ENCODE results near the gene CFB. TPM values are rescaled to one million over a fixed set of nuclear protein-coding genes. Genes with fewer than 3 reads are reported as not detected.

Gene CFB
- 1.9 TPM for total RNA-seq

DNA sequence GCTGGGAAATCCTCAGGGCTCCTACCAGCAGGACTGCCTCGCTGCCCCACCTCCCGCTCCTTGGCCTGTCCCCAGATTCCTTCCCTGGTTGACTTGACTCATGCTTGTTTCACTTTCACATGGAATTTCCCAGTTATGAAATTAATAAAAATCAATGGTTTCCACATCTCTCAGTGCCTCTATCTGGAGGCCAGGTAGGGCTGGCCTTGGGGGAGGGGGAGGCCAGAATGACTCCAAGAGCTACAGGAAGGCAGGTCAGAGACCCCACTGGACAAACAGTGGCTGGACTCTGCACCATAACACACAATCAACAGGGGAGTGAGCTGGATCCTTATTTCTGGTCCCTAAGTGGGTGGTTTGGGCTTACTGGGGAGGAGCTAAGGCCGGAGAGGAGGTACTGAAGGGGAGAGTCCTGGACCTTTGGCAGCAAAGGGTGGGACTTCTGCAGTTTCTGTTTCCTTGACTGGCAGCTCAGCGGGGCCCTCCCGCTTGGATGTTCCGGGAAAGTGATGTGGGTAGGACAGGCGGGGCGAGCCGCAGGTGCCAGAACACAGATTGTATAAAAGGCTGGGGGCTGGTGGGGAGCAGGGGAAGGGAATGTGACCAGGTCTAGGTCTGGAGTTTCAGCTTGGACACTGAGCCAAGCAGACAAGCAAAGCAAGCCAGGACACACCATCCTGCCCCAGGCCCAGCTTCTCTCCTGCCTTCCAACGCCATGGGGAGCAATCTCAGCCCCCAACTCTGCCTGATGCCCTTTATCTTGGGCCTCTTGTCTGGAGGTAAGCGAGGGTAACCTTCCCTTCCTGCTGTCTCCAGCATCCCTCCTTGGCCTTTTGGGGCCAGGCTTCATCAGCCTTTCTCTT lies at the start of gene CFB:
TSS of gene CFB (plus strand) at position 589 of the 863 bp plus-strand sequence. CDS start at position 716, 127 bp downstream.

DNA sequence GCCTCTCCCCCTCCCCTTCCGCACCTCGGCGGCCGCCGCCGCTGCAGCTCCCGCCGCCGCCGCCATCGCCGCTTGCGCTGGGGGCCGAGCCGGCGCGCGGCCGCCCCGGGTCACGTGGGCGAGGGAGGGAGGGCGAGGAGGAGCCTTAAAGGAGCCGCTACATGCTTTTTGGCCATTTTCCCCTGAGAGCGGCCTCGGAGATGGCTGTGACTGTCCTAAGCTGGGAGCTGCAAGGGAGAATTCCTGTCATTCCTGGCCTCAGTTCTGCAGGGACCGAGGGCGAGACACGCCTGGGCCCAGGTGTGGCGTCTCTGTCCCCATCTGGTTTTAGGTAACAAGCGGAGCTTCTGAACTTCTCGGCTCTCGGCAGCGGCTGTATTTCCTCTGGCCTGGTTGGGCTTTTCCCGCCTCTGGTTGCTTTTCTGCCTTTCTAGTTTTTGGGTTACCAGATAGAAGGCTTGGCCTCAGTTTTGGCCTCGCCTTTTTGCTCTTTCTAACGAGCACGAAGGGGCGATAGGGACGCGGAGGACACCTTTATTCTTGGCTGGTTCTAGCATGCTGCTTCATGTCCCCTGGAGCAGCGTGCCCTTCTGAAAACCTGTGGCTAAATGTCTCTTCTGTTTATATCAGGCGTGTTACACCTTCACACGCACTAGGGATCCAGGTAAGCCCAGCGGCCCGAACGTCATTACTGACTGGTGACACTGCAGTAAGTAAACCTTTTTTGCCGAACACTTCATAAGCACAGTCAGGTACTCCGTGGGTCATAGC lies 48.1 kb upstream of the CFB start, which contains the start of gene EHMT2:
TSS of gene EHMT2 (minus strand) at position 87 of the 771 bp plus-strand sequence. CDS start at position 66, 21 bp downstream.

DNA sequence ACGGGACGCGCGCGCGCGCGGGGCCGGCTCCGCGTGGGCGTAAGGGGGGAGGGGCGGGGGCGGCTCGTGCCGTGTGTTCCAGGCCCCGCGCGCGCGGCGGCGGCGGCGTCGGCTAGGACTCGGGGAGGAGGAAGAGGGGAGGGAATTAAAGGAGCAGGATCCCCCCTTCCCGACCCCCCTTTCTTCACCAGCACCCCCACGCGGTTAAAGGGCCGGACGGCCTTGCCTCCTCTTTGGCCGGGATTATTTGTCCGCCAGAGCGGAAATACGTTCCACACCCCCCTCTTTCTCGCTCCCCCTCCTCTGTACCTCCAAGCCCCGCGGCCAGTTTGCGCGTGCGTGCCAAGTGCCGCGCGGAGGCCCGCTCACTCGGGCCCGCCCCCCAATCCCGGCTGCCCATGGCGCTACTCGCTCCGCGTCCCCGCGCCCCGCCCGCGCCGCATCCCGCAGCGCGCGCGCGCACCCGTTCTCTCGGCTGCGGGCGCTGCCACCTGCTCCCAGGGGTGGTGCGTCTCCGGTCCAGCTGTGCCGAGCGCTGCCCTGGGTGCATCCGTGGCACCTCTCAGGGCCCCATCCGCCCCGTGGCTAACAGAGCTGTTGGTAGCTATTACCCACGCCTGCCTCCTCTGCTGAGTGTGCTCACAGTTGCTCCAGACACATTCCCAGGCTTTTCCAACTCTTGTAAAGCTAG lies 43.8 kb upstream of the CFB start, which contains the start of gene ZBTB12:
TSS of gene ZBTB12 (minus strand) at position 134 of the 691 bp plus-strand sequence. CDS start 781 bp downstream, outside the sequence.

DNA sequence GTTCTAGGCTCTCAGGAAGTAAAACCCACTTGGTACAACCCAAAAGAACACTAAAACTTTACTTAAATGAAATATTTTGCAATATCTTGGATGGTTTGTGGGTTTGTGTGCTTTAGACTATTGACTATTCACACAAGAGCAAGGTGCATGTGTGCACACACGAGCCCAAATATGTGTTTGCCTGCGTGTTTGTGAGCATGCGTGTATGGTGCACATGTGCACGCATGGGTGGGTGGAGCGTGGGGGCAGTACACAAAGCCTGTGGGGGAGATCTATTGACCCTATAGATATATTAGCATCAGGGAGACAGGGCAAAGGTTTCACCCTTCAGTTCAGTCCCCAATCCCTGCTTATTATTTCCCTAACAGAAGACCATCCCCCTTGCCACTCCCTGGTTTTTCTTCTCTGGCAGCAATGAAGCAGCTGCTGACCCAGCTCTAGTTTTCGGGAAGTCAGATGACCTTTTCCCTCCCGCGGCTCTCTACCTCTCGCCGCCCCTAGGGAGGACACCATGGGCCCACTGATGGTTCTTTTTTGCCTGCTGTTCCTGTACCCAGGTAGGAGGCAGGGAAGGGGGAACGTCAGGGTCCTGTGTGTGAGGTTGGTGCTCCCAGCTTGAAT lies 18.5 kb upstream of the CFB start, which contains the start of gene C2:
TSS of gene C2 (plus strand) at position 476 of the 621 bp plus-strand sequence. CDS start at position 512, 36 bp downstream.

DNA sequence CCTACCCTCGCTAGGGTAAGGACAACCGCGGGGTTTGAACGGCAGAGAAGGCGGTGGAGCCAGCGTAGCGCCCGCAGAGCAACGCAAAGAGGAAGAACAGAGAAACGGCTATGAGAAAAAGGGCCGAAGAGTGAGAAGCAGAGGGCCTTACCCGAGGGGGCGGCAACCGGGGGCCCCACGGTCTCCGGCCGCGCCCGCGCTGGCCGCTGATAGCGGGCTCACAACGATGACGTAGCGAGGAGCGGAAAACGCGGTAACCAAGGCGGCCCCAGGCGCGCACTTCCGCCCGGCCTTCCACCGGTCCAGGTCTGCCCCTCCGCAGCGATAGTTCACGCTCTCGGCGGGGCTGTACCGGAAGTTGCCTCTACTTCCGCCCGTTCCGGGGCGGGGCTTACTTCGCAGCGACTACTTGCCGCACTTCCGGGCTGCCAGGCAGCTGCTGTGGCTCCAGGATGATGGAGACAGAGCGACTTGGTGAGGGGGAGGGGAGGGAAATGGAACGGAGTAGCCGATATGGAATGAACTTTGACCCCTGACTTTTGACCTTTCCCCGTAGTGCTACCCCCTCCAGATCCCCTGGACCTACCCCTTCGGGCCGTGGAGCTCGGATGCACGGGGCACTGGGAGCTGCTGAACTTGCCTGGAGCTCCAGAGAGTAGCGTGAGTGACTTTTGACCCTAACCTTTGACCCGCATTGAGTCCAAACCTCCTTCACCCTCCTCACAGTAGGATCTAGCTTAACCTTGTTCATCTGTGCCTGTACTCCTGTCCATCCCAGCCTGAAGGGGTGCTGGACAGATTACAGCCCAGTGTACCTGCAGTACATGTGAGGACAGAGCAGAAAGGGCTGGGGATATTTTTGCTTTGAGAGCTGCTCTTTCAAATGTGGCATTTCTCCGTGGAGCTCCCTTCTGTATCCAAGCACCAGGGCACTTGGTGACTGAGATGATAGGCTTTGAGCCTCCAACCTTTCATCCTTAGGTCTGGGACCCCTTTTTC lies 13.1 kb downstream of the CFB start, which contains the start of the genes NELFE and SKIC2:
TSS of gene NELFE (minus strand) at position 231 of the 999 bp plus-strand sequence. CDS start 525 bp downstream, outside the sequence.
TSS of gene SKIC2 (plus strand) at position 435 of the 999 bp plus-strand sequence. CDS start at position 453, 18 bp downstream.

DNA sequence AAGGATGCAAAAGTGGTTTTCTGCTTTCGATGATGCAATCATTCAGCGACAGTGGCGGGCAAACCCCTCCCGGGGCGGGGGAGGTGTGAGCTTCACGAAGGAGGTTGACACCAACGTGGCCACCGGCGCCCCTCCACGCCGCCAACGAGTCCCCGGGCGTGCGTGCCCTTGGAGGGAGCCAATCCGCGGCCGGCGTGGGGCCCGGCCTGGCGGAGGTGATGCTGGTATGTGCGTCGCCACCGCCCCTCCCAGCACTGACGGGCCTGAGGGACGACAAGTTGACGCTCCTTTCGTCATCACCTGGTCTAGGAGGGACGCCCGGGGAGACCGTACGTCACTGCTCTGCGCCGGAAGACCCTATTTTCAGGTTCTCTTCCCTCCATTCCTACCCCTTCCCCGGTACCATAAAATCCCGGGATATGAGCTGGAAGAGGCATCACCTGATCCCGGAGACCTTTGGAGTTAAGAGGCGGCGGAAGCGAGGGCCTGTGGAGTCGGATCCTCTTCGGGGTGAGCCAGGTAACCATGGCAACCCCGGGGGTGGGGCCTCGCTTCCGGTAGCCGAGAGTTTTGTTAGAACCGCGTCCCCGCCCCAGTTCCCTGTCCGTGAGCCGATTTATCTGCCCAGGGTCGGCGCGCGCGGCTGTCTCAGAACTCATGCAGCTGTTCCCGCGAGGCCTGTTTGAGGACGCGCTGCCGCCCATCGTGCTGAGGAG lies 26.3 kb downstream of the CFB start, which contains the start of gene DXO:
TSS of gene DXO (minus strand) at position 146 of the 716 bp plus-strand sequence. CDS start 463 bp downstream, outside the sequence.

DNA sequence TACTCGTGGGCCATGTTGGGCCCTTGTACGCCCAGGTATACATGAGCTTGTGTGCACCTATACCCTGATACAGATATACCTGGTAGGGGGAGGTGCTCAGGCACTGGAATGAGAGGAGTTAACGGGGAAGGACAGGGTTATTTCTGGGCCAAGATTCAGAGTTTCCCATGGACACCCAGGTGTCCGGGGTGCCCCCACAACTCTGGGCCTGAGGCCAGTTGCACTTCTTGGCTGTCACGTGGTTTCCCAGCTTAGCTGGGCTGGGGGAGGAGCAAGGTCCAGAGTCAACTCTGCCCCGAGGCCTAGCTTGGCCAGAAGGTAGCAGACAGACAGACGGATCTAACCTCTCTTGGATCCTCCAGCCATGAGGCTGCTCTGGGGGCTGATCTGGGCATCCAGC lies 35.8 kb downstream of the CFB start, which contains the start of gene C4A:
TSS of gene C4A (plus strand) at position 314 of the 400 bp plus-strand sequence. CDS start at position 365, 51 bp downstream.

Small RNA genes within 50 kb of the gene (small RNA-seq; reads per million reads assigned to genes)
- gene AL645922.1 (ENCODE audit: low replicate concordance), result not detected

Other genes starting within 250 kb of the CFB start
- 67.9 TPM for gene ABHD16A, start 242.8 kb upstream of the CFB start, total RNA-seq
- not detected for gene LY6G6F, start 239.2 kb upstream of the CFB start, total RNA-seq
- not detected for gene LY6G6D, start 230.7 kb upstream of the CFB start, total RNA-seq
- gene LY6G6C, start 224.3 kb upstream of the CFB start, total RNA-seq, result not detected
- gene MPIG6B, start 222.7 kb upstream of the CFB start, total RNA-seq, result not detected
- 126 TPM for gene DDAH2, start 216.8 kb upstream of the CFB start, total RNA-seq
- gene CLIC1, start 209.6 kb upstream of the CFB start, total RNA-seq, result 20.0 TPM
- 14.1 TPM for gene MSH5, start 206.1 kb upstream of the CFB start, total RNA-seq
- gene SAPCD1, start 183.4 kb upstream of the CFB start, total RNA-seq, result 1.3 TPM
- gene VWA7, start 168.8 kb upstream of the CFB start, total RNA-seq, result 0.31 TPM
- 57.9 TPM for gene VARS1, start 150.3 kb upstream of the CFB start, total RNA-seq
- gene LSM2, start 139.1 kb upstream of the CFB start, total RNA-seq, result 15.3 TPM
- gene HSPA1L, start 130.8 kb upstream of the CFB start, total RNA-seq, result 3.1 TPM
- 170 TPM for gene HSPA1A, start 130.6 kb upstream of the CFB start, total RNA-seq
- 217 TPM for gene HSPA1B, start 118.4 kb upstream of the CFB start, total RNA-seq
- gene NEU1, start 83.3 kb upstream of the CFB start, total RNA-seq, result 17.5 TPM
- gene SLC44A4, start 67.1 kb upstream of the CFB start, total RNA-seq, result not detected
- 114 TPM for gene EHMT2, start 48.4 kb upstream of the CFB start, total RNA-seq
- 31.0 TPM for gene ZBTB12, start 44.0 kb upstream of the CFB start, total RNA-seq
- 3.1 TPM for gene C2, start 18.4 kb upstream of the CFB start, total RNA-seq
- gene NELFE, start 12.9 kb downstream of the CFB start, total RNA-seq, result 46.6 TPM
- gene SKIC2, start 13.1 kb downstream of the CFB start, total RNA-seq, result 66.7 TPM
- gene DXO, start 26.0 kb downstream of the CFB start, total RNA-seq, result 10.0 TPM
- gene C4A, start 36.0 kb downstream of the CFB start, total RNA-seq, result 20.7 TPM
- 8.8 TPM for gene C4B, start 68.7 kb downstream of the CFB start, total RNA-seq
- not detected for gene CYP21A2, start 92.3 kb downstream of the CFB start, total RNA-seq
- 8.1 TPM for gene TNXB, start 163.2 kb downstream of the CFB start, total RNA-seq
- gene ATF6B, start 182.2 kb downstream of the CFB start, total RNA-seq, result 31.6 TPM
- gene FKBPL, start 184.2 kb downstream of the CFB start, total RNA-seq, result 3.1 TPM
- 1.9 TPM for gene PRRT1, start 205.8 kb downstream of the CFB start, total RNA-seq
- 17.2 TPM for gene PPT2, start 208.0 kb downstream of the CFB start, total RNA-seq
- gene EGFL8, start 218.5 kb downstream of the CFB start, total RNA-seq, result 5.9 TPM
- 19.1 TPM for gene AGPAT1, start 230.0 kb downstream of the CFB start, total RNA-seq
- gene RNF5, start 232.3 kb downstream of the CFB start, total RNA-seq, result 49.8 TPM
- 0.63 TPM for gene AGER, start 238.2 kb downstream of the CFB start, total RNA-seq
- 27.2 TPM for gene PBX2, start 244.1 kb downstream of the CFB start, total RNA-seq
- gene GPSM3, start 246.5 kb downstream of the CFB start, total RNA-seq, result 0.63 TPM

All from parietal lobe (tissue), 2 donors.